ENCODE data around the gene HRAS. TPM values are rescaled to one million over a fixed set of nuclear protein-coding genes. Genes with fewer than 3 reads are reported as not detected.

HRAS gene
- total RNA-seq, 1 experiment from 2014 or later: 104 TPM

- no TSS peak for BruUV-seq (replicated peaks)
Measured at GRCh38 chr11:557328-558132, 22.2 kb upstream of the HRAS start.

More at GRCh38 chr11:557328-558132, 22.2 kb upstream of the HRAS start:
- no peaks in the 10 kb centered on the region for H3K27me3 ChIP-seq (ENCODE audit: insufficient read depth, low read length)
- H3K36me3 ChIP-seq (ENCODE audit: control insufficient read depth in 1 of 2, insufficient read depth in 2 of 2, low read length in 2 of 2): no peaks in the 10 kb centered on the region
- H3K9ac ChIP-seq (ENCODE audit: low read length): no peak overlapping the region
- peaks cover 15% of the 10 kb centered on the region for H3K79me2 ChIP-seq (ENCODE audit: insufficient read depth, low read length)
- no peaks in the 10 kb centered on the region for H3K9me3 ChIP-seq (ENCODE audit: control insufficient read depth in 1 of 2, insufficient read depth in 1 of 2, low read depth in 1 of 2, low read length in 2 of 2)
- peaks cover 25 to 40% of the 10 kb centered on the region in 2 experiments for H3K4me1 ChIP-seq (ENCODE audit: control insufficient read depth in 1 of 2, insufficient read depth in 2 of 2, low read length in 2 of 2)
- no peak for ATAC-seq
- intact Hi-C loops (cut with micrococcal nuclease): no loop called here
- DNase-seq (ENCODE audit: low read depth, low spot score): no peak
- H3K27ac ChIP-seq (ENCODE audit: low read depth, low read length): no peak overlapping the region; the same call in 1 of the 2 replicates
- no peak overlapping the region for H3K4me2 ChIP-seq (ENCODE audit: low read length)
- H3K4me3 ChIP-seq (replicated peaks in 1 of 2; ENCODE audit: low read depth in 1 of 2, low read length in 2 of 2): no peak overlapping the region
- ChIA-PET POLR2A (no interaction called here), RAD21 (ENCODE audit: low non-redundant PET in 1 of 2, low total read pairs in 2 of 2, uncharacterized antibody in 2 of 2, unreplicated experiment in 2 of 2) (no interaction called here), CTCF (interaction anchor here (1.0 kb wide), 1 partner anchor 204 kb away, joined by 3 read pairs; no protein-coding TSS in a partner anchor)
- H3K9me2 ChIP-seq (ENCODE audit: insufficient read depth): no peaks in the 10 kb centered on the region
- TF ChIP-seq POLR2A (IDR thresholded peaks at IDR 0.05; ENCODE audit: borderline replicate concordance, extremely low read depth, insufficient read depth, insufficient read length) (no peak), SIN3A (IDR thresholded peaks at IDR 0.05; ENCODE audit: low read depth) (no peak), ZFX (IDR thresholded peaks at IDR 0.05) (no peak), TCF7L2 (IDR thresholded peaks at IDR 0.05; ENCODE audit: borderline replicate concordance, extremely low read depth, insufficient read depth, insufficient read length) (no peak), EZH2phosphoT487 (IDR thresholded peaks at IDR 0.05; ENCODE audit: borderline replicate concordance) (no peak), FOSL1 (IDR thresholded peaks at IDR 0.05; ENCODE audit: low read depth) (no peak), CEBPB (IDR thresholded peaks at IDR 0.05; ENCODE audit: low read depth) (no peak), RAD21 (IDR thresholded peaks at IDR 0.05; ENCODE audit: low read depth) (no peak), POLR2AphosphoS5 (IDR thresholded peaks at IDR 0.05; ENCODE audit: low read depth, low read length) (no peak), EGR1 (IDR thresholded peaks at IDR 0.05; ENCODE audit: low read depth) (no peak), SRF (IDR thresholded peaks at IDR 0.05; ENCODE audit: low read depth) (no peak), REST (IDR thresholded peaks at IDR 0.05; ENCODE audit: low read depth) (no peak), EZH2 (IDR thresholded peaks at IDR 0.05) (no peak), CBX3 (IDR thresholded peaks at IDR 0.05; ENCODE audit: low read depth) (no peak)
- TF ChIP-seq, protein P1, sequence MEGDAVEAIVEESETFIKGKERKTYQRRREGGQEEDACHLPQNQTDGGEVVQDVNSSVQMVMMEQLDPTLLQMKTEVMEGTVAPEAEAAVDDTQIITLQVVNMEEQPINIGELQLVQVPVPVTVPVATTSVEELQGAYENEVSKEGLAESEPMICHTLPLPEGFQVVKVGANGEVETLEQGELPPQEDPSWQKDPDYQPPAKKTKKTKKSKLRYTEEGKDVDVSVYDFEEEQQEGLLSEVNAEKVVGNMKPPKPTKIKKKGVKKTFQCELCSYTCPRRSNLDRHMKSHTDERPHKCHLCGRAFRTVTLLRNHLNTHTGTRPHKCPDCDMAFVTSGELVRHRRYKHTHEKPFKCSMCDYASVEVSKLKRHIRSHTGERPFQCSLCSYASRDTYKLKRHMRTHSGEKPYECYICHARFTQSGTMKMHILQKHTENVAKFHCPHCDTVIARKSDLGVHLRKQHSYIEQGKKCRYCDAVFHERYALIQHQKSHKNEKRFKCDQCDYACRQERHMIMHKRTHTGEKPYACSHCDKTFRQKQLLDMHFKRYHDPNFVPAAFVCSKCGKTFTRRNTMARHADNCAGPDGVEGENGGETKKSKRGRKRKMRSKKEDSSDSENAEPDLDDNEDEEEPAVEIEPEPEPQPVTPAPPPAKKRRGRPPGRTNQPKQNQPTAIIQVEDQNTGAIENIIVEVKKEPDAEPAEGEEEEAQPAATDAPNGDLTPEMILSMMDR (IDR thresholded peaks at IDR 0.05 in 2 of 3, conservative IDR thresholded peaks at IDR 0.05 in 1 of 3; ENCODE audit: borderline replicate concordance in 1 of 3, insufficient read depth in 1 of 3, low read depth in 2 of 3, low read length in 2 of 3): no peak
- TF ChIP-seq, protein P2, sequence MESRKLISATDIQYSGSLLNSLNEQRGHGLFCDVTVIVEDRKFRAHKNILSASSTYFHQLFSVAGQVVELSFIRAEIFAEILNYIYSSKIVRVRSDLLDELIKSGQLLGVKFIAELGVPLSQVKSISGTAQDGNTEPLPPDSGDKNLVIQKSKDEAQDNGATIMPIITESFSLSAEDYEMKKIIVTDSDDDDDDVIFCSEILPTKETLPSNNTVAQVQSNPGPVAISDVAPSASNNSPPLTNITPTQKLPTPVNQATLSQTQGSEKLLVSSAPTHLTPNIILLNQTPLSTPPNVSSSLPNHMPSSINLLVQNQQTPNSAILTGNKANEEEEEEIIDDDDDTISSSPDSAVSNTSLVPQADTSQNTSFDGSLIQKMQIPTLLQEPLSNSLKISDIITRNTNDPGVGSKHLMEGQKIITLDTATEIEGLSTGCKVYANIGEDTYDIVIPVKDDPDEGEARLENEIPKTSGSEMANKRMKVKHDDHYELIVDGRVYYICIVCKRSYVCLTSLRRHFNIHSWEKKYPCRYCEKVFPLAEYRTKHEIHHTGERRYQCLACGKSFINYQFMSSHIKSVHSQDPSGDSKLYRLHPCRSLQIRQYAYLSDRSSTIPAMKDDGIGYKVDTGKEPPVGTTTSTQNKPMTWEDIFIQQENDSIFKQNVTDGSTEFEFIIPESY (IDR thresholded peaks at IDR 0.05; ENCODE audit: extremely low read depth, insufficient replicate concordance, low read length): no peak
- TF ChIP-seq, protein P3, sequence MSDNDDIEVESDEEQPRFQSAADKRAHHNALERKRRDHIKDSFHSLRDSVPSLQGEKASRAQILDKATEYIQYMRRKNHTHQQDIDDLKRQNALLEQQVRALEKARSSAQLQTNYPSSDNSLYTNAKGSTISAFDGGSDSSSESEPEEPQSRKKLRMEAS (IDR thresholded peaks at IDR 0.05): no peak
- TF ChIP-seq, protein P4, sequence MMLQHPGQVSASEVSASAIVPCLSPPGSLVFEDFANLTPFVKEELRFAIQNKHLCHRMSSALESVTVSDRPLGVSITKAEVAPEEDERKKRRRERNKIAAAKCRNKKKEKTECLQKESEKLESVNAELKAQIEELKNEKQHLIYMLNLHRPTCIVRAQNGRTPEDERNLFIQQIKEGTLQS (IDR thresholded peaks at IDR 0.05): no peak
- H2AFZ ChIP-seq (ENCODE audit: low read depth, low read length, poor library complexity, severe bottlenecking): no peak overlapping the region
- H4K20me1 ChIP-seq (ENCODE audit: insufficient read depth): no peaks in the 10 kb centered on the region

Data from HCT116 (cell line).